Pulmonary artery endothelial cell (primary cell): Measurements from ENCODE around the gene PMM2. TPM values are rescaled to one million over a fixed set of nuclear protein-coding genes. Genes with fewer than 3 reads are reported as not detected.
"Not testable (repeated sequence)": the region's sequence is repeated elsewhere in the genome, so short reads cannot be mapped to it uniquely, and the experiment has no call there.

Experiments
- DNase-seq: peaks from one replicate; pipeline ENCODE4 v3.0.0-alpha.2; 2011; ENCODE audit warnings: low read depth, low spot score
- total RNA-seq: library from RNA; depleted of rRNA; stranded (reverse); fragments of >200 nt; gene quantifications from 2 replicates; pipeline ENCODE4 v1.2.3, GENCODE V29; 2014

PMM2 gene
- total RNA-seq, 1 donor from 2014 or later, result 31.1 TPM

GRCh38 chr16:8866118-8866883 is 68.7 kb downstream of the PMM2 start:
- DNase-seq, result no peak

- no peak for DNase-seq
Observed at GRCh38 chr16:8866884-8867215, 69.2 kb downstream of the PMM2 start.

GRCh38 chr16:8867216-8867931 is 69.7 kb downstream of the PMM2 start:
- no peak for DNase-seq

DNA sequence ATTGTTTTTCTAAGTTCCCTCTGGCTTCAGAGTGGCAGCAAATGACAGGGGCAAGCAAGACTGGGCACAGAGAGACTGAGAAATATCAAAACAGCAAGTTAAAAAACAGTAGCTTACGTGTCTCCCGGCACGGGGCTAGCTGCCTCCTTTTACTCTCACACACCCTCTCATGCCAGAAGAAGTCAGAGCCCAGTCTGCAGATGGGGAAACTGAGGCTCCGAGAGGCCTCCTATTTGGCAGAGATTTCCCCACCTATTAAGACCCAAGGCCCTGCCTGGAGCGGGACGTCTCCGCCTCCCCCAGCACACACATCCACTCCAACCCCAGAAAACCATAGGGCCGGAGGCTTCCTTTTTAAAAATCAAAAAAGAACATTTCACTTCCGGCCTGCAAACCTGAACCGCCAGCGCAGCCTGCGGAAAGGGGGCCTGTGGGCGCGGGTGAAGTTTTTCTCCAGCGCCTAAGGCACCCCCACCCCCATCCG is 70.3 kb downstream of the PMM2 start:
- DNase-seq, result no peak

DNA sequence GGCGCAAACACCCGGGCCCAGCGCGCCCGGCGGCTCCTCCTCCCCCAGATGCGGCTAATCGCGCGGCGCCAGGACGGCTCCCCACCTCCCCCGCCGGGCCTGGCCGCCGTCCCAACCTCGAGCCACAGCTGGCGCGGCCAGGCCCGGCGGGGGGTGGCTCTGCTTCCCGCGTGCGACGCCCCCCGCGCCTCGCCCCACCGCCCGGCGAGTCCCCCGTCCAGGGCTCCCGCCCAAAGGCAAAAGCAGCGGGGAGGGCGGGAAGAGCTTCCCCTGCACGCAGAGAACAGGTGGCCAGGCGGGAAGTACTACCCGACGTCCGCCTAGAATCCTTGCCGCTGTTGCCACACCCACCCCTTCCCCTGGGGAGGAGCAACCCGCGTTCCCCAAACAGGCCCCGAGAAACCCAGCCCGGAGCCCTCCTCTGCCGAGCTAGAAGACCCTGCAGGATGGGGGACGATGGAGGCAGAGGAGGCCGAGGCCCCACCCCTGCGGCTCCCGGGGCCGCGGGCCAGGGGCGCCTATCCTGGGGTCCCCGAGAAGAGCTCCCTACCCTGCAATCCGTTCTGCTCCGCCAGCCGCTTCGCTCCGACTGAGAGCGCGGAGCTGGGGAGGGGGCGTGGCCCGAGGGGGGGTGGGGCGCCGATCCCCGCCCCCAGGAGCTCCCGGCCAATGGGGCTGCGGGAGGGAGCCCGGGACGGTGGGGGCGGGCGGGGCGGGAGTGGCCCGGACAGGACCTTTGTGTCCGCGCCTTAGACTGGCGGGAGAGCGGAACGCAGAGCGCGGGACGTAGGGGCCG is 71.0 kb downstream of the PMM2 start, which contains the start of gene CARHSP1:
Gene CARHSP1 (minus strand): TSS at position 591 of the 796 bp plus-strand sequence. CDS start 9,678 bp downstream, outside the sequence.
- DNase-seq, result peak; percentile 55

- no peak for DNase-seq
Observed at GRCh38 chr16:8869212-8869987, 71.8 kb downstream of the PMM2 start.

GRCh38 chr16:8869988-8870241 is 72.3 kb downstream of the PMM2 start:
- not testable (repeated sequence) for DNase-seq

GRCh38 chr16:8872071-8872470 is 74.4 kb downstream of the PMM2 start:
- no peak for DNase-seq

GRCh38 chr16:8872967-8873865 is 75.6 kb downstream of the PMM2 start:
- DNase-seq, result no peak

DNA sequence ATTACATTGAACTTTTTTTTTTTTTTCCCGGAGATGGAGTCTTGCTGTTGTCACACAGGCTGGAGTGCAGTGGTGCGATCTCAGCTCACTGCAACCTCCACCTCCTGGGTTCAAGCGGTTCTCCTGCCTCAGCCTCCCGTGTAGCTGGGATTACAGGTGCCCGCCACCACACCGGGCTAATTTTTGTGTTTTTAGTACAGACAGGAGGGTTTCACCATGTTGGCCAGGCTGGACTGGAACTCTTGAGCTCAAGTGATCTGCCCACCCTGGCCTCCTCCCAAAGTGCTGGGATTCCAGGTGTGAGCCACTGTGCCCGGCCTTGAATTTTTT is 76.2 kb downstream of the PMM2 start:
- DNase-seq, result not testable (repeated sequence)

DNA sequence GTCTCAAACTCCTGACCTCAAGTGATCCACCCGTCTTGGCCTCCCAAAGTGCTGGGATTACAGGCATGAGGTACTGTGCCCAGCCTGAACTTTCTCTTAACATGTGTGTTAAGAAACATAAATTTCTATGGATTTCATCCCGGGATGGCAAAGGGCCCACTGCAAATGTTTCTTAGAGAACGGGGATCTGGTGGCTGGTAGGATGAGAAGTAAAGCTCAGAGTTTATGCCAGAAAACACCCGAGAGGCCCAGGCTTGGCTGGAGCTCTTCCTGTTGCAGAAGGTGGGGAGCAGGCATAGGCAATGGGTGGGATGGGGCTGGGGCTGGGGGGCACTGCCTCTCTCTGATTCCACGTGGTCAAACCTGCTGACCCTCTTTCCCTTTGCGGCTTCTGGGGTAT is 76.7 kb downstream of the PMM2 start:
- DNase-seq, result no peak

- DNase-seq, result not testable (repeated sequence)
Observed at GRCh38 chr16:8875317-8875716, 77.7 kb downstream of the PMM2 start.

DNA sequence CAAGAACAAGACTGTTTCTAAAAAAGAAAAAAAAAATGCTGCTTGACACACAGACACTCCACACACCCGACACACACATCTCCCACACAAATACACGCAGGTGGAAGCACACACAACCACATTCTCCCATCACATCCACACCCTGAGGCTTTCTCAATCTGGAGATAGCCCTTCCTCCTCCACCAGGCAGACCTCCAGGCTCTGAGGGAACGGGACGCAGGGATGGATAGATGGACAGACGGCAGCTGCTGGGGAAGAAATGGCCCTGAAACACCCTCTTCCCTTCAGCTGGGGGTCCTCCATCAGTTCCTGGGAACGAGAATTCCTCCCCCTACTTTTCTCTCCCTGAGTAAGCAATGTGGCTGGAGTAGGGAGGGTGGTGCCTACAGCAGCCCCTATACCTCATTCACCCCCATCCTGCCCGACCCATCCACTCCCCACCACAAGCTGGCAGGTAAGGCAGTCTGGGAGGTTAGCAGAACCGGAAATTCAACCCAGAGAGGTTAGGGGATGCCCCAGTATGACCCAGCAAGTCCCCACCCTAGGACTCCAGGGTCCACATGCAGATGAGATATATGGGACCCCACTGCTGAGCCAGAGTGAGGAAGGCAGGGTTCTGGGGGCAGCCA is 80.4 kb downstream of the PMM2 start:
- no peak for DNase-seq

- no peak for DNase-seq
Observed at GRCh38 chr16:8878523-8878911, 80.9 kb downstream of the PMM2 start.

DNA sequence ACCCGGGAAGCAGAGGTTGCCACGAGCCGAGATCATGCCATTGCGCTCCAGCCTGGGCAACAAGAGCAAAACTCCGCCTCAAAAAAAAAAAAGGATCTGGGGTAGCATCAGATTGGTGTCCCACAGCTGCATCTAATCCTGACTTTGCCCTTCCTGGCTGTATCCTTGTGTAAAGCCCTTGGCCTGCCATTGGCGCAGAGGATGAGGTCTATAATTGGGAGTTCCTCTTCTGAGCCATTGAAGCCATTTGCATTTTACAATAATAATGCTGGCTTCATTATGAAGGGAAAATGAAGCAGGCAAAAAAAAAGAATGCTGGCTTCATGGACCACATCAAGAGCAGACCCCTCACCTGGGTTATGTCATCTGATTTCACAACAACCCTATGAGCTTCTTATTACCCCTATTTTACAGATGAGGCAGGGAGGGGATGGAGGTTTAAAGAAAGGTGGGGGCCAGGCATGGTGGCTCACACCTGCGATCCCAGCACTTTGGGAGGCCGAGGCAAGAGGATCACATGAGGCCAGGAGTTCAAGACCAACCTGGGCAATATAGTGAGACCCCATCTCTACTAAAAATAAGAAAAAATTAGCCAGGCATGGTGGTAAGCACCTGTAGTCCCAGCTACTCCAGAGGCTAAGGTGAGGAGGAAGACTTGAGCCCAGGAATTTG is 83.3 kb downstream of the PMM2 start:
- DNase-seq, result no peak

- DNase-seq, result no peak
Observed at GRCh38 chr16:8882041-8882617, 84.5 kb downstream of the PMM2 start, which contains the start of gene LITAFD. LITAFD (plus strand) TSS chr16:8882351; CDS start chr16:8884356, 2,005 bp downstream.

DNA sequence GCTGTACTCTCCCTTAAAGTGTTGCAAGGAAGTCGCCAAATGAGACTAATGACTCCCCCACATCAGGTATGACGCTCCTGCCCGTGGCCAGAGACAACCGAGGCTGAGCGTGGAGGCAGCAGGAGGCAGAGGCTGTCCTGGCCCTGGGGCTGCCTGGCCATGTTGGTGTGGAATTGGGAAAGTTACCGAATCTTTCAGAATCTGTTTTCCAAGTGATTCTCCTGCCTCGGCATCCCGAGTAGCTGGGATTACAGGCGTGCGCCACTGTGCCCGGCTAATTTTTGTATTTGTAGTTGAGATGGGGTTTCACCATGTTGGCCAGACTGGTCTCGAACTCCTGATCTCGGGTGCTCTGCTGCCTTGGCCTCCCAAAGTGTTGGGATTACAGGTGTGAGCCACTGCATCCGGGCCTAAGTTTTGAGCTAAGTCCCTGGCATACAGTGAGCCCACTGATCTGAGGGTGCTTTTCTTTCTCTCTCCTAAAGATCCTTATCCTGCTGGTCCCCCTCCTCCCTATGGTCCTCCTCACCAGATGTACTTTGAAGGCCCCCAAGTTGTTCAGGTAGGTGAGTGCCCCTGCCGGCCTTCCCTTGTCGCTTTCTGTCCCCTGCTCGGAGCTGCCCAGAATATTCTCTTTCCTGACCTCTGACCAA is 85.2 kb downstream of the PMM2 start:
- DNase-seq, result no peak
